K562 (cell line): ENCODE measurements around the gene LSM4. TPM values are rescaled to one million over a fixed set of nuclear protein-coding genes. Genes with fewer than 3 reads are reported as not detected.

ENCODE experiments used
- BACH1 ChIP-seq: fragments of 200-800 bp; sonication (Bioruptor generic); IDR thresholded peaks from 2 replicates; pipeline ENCODE4 v1.6.1; 2016; ENCODE audit warnings: missing genetic modification characterization, missing compliant biosample characterization
- CHCHD3 ChIP-seq: fragments of 250-450 bp; sonication (Bioruptor Pico); IDR thresholded peaks from 2 replicates; pipeline ENCODE4 v2.1.2; 2022; ENCODE audit warnings: mild to moderate bottlenecking
- GTF2A2 ChIP-seq: IDR thresholded peaks from 2 replicates; pipeline ENCODE4 v1.6.1; 2016; ENCODE audit warnings: mild to moderate bottlenecking, missing genetic modification characterization, missing compliant biosample characterization
- PHTF2 ChIP-seq: fragments of 250-450 bp; sonication (Bioruptor Pico); IDR thresholded peaks from 2 replicates; pipeline ENCODE4 v1.5.0; 2021; ENCODE audit warnings: mild to moderate bottlenecking
- XRCC4 ChIP-seq: IDR thresholded peaks from one replicate; pipeline ENCODE4 v1.6.1; 2011; ENCODE audit not compliant: insufficient read depth, insufficient read length; ENCODE audit errors: extremely low read depth
- ZNF184 ChIP-seq: sonication (generic); formaldehyde crosslinking; IDR thresholded peaks from 2 replicates; pipeline ENCODE4 v1.5.0; 2020; ENCODE audit warnings: missing genetic modification reagents
- ZNF232 ChIP-seq: sonication (generic); formaldehyde crosslinking; IDR thresholded peaks from 2 replicates; pipeline ENCODE4 v1.8.0; 2022; ENCODE audit warnings: mild to moderate bottlenecking, missing genetic modification reagents
- ZNF707 ChIP-seq: fragments of 250-450 bp; sonication (Bioruptor Pico); conservative IDR thresholded peaks from 2 replicates; pipeline ENCODE4 v1.8.0; 2022; ENCODE audit warnings: inconsistent platforms, mild to moderate bottlenecking, moderate library complexity
- polyA plus RNA-seq, 8 experiments: library from polyadenylated mRNA; depleted of rRNA in 4 of 8; stranded (reverse) in 5 of 8; unstranded in 3 of 8; fragments of >200 nt; fragmentation: Nextera tagmentation in 2 of 8; fragmentation: Illumina TruSeq in 1 of 8; extraction: Ambion mirVana in 2 of 8; extraction: Trizol in 1 of 8; gene quantifications; 2 replicates each; pipeline versions ENCODE4 v1.2.1 to v1.2.3, GENCODE V29; 2011 to 2014; ENCODE audit warnings: inconsistent platforms in 1 of 8, missing spikeins in 1 of 8
- total RNA-seq, 7 experiments: library from RNA; depleted of rRNA in 6 of 7; stranded (reverse); fragments of >200 nt in 6 of 7; fragmentation: Illumina TruSeq in 2 of 7; extraction: Trizol in 2 of 7; gene quantifications; 2 replicates each; pipeline versions ENCODE4 v1.2.1 to v1.2.3, GENCODE V29; 2011 to 2021; ENCODE audit warnings: low replicate concordance in 1 of 7
- TF ChIP-seq, protein P1 (sequence below): sonication (generic); formaldehyde crosslinking; IDR thresholded peaks from 2 replicates; pipeline ENCODE4 v1.8.0; 2022; ENCODE audit warnings: mild to moderate bottlenecking, missing genetic modification reagents
- TF ChIP-seq, protein P2 (sequence below): fragments of 450-650 bp; IDR thresholded peaks from 2 replicates; pipeline ENCODE4 v1.6.1; 2014; ENCODE audit warnings: low read depth, mild to moderate bottlenecking, moderate library complexity, borderline replicate concordance
- TF ChIP-seq, protein P3 (sequence below): fragments of 450-650 bp; IDR thresholded peaks from 2 replicates; pipeline ENCODE4 v1.6.1; 2017; ENCODE audit warnings: antibody characterized with exemption, mild to moderate bottlenecking
- TF ChIP-seq, protein P4 (sequence below): sonication (generic); formaldehyde crosslinking; IDR thresholded peaks from 2 replicates; pipeline ENCODE4 v1.8.0; 2022; ENCODE audit warnings: missing genetic modification reagents, mild to moderate bottlenecking, moderate library complexity, borderline replicate concordance
- TF ChIP-seq, protein P5 (sequence below): fragments of 450-650 bp; formaldehyde crosslinking; conservative IDR thresholded peaks from 2 replicates; pipeline ENCODE4 v1.4.0; 2022; ENCODE audit warnings: mild to moderate bottlenecking, missing genetic modification characterization

Gene LSM4
- total and polyA plus RNA-seq, 9 of the 15 experiments (the other 6 are each of a cell fraction or from before 2014, with no cell fraction given), result 11.9 to 763 (median 202) TPM

DNA sequence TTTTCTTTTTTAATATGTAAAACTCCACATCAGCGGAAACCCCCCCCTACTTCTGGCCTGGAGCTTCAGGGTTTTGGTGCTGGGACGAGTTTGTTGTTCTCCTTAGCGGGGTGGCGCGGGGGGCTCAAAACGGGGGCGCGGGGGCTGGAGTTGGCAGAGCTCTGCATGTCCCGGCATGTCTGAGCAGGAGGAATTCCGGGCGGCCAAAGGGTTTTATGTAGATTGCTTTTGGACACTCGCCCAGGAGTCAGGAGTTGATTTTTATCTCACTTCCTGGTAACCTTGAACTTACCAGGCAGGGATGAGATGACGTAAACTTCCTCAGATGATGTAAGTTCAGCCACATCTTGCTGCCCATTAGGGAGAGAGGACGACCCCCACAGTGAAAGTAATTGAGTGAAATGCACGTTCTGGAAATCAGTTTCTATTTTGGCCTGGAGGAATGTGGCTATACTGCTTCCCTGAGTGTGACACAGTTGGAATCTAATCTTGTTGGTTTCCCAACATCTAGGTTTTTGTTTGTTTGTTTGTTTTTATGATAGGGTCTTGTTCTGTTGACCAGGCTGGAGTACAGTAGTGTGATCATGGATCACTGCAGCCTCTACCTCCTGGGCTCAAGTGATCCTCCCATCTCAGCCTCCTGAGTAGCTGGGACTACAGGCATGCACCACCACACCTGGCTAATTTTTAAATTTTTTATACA lies 42.1 kb upstream of the LSM4 start (continued):
- TF ChIP-seq, protein P1, sequence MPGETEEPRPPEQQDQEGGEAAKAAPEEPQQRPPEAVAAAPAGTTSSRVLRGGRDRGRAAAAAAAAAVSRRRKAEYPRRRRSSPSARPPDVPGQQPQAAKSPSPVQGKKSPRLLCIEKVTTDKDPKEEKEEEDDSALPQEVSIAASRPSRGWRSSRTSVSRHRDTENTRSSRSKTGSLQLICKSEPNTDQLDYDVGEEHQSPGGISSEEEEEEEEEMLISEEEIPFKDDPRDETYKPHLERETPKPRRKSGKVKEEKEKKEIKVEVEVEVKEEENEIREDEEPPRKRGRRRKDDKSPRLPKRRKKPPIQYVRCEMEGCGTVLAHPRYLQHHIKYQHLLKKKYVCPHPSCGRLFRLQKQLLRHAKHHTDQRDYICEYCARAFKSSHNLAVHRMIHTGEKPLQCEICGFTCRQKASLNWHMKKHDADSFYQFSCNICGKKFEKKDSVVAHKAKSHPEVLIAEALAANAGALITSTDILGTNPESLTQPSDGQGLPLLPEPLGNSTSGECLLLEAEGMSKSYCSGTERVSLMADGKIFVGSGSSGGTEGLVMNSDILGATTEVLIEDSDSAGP, result no peak
- TF ChIP-seq, protein P2, sequence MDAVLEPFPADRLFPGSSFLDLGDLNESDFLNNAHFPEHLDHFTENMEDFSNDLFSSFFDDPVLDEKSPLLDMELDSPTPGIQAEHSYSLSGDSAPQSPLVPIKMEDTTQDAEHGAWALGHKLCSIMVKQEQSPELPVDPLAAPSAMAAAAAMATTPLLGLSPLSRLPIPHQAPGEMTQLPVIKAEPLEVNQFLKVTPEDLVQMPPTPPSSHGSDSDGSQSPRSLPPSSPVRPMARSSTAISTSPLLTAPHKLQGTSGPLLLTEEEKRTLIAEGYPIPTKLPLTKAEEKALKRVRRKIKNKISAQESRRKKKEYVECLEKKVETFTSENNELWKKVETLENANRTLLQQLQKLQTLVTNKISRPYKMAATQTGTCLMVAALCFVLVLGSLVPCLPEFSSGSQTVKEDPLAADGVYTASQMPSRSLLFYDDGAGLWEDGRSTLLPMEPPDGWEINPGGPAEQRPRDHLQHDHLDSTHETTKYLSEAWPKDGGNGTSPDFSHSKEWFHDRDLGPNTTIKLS, result no peak
- TF ChIP-seq PHTF2 (CRISPR knock-in tag), result no peak
- TF ChIP-seq, protein P3, sequence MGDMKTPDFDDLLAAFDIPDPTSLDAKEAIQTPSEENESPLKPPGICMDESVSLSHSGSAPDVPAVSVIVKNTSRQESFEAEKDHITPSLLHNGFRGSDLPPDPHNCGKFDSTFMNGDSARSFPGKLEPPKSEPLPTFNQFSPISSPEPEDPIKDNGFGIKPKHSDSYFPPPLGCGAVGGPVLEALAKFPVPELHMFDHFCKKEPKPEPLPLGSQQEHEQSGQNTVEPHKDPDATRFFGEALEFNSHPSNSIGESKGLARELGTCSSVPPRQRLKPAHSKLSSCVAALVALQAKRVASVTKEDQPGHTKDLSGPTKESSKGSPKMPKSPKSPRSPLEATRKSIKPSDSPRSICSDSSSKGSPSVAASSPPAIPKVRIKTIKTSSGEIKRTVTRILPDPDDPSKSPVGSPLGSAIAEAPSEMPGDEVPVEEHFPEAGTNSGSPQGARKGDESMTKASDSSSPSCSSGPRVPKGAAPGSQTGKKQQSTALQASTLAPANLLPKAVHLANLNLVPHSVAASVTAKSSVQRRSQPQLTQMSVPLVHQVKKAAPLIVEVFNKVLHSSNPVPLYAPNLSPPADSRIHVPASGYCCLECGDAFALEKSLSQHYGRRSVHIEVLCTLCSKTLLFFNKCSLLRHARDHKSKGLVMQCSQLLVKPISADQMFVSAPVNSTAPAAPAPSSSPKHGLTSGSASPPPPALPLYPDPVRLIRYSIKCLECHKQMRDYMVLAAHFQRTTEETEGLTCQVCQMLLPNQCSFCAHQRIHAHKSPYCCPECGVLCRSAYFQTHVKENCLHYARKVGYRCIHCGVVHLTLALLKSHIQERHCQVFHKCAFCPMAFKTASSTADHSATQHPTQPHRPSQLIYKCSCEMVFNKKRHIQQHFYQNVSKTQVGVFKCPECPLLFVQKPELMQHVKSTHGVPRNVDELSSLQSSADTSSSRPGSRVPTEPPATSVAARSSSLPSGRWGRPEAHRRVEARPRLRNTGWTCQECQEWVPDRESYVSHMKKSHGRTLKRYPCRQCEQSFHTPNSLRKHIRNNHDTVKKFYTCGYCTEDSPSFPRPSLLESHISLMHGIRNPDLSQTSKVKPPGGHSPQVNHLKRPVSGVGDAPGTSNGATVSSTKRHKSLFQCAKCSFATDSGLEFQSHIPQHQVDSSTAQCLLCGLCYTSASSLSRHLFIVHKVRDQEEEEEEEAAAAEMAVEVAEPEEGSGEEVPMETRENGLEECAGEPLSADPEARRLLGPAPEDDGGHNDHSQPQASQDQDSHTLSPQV, result peak; percentile 97
- TF ChIP-seq ZNF707 (CRISPR knock-in tag), result no peak
- TF ChIP-seq, protein P4, sequence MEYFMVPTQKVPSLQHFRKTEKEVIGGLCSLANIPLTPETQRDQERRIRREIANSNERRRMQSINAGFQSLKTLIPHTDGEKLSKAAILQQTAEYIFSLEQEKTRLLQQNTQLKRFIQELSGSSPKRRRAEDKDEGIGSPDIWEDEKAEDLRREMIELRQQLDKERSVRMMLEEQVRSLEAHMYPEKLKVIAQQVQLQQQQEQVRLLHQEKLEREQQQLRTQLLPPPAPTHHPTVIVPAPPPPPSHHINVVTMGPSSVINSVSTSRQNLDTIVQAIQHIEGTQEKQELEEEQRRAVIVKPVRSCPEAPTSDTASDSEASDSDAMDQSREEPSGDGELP (CRISPR knock-in tag), result no peak
- no peak for TF ChIP-seq ZNF232 (CRISPR knock-in tag)
- TF ChIP-seq, protein P5, sequence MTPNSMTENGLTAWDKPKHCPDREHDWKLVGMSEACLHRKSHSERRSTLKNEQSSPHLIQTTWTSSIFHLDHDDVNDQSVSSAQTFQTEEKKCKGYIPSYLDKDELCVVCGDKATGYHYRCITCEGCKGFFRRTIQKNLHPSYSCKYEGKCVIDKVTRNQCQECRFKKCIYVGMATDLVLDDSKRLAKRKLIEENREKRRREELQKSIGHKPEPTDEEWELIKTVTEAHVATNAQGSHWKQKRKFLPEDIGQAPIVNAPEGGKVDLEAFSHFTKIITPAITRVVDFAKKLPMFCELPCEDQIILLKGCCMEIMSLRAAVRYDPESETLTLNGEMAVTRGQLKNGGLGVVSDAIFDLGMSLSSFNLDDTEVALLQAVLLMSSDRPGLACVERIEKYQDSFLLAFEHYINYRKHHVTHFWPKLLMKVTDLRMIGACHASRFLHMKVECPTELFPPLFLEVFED, result peak; percentile 85; the same call in 1 of the 2 replicates
- no peak for TF ChIP-seq CHCHD3 (CRISPR knock-in tag)
- peak; percentile 45; the same call in 1 of the 2 replicates for TF ChIP-seq BACH1 (tag)
- TF ChIP-seq GTF2A2 (tag), result no peak
- TF ChIP-seq XRCC4, result no peak
- TF ChIP-seq ZNF184 (CRISPR knock-in tag), result no peak
